GM12873 (cell line): ENCODE measurements around the gene MAP4K3.

ENCODE experiments used
- TF ChIP-seq, protein P1 (sequence below): IDR thresholded peaks from 2 replicates; pipeline ENCODE4 v1.5.1; 2012; ENCODE audit warnings: low read depth, mild to moderate bottlenecking, moderate library complexity, low read length, control low read depth; ENCODE audit not compliant: insufficient read depth; ENCODE audit errors: missing control alignments

MAP4K3 gene

DNA sequence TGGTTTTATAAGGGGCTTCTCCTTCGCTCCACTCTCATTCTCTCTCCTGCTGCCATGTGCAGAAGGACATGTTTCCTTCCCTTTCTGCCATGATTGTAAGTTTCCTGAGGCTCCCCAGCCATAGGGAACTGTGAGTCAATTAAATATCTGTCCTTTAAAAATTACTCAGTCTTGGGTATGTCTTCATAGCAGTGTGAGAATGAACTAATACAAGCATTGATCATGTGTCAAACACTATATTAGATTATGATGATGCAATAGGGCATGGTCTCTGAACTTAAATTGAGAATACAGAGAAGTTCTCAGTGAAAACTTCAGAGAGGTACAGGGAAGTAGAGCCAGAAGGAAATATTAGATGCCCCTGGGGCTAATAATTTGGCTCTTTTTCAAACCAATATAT, 5.9 kb upstream of the MAP4K3 start:
- TF ChIP-seq, protein P1, sequence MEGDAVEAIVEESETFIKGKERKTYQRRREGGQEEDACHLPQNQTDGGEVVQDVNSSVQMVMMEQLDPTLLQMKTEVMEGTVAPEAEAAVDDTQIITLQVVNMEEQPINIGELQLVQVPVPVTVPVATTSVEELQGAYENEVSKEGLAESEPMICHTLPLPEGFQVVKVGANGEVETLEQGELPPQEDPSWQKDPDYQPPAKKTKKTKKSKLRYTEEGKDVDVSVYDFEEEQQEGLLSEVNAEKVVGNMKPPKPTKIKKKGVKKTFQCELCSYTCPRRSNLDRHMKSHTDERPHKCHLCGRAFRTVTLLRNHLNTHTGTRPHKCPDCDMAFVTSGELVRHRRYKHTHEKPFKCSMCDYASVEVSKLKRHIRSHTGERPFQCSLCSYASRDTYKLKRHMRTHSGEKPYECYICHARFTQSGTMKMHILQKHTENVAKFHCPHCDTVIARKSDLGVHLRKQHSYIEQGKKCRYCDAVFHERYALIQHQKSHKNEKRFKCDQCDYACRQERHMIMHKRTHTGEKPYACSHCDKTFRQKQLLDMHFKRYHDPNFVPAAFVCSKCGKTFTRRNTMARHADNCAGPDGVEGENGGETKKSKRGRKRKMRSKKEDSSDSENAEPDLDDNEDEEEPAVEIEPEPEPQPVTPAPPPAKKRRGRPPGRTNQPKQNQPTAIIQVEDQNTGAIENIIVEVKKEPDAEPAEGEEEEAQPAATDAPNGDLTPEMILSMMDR = no peak

DNA sequence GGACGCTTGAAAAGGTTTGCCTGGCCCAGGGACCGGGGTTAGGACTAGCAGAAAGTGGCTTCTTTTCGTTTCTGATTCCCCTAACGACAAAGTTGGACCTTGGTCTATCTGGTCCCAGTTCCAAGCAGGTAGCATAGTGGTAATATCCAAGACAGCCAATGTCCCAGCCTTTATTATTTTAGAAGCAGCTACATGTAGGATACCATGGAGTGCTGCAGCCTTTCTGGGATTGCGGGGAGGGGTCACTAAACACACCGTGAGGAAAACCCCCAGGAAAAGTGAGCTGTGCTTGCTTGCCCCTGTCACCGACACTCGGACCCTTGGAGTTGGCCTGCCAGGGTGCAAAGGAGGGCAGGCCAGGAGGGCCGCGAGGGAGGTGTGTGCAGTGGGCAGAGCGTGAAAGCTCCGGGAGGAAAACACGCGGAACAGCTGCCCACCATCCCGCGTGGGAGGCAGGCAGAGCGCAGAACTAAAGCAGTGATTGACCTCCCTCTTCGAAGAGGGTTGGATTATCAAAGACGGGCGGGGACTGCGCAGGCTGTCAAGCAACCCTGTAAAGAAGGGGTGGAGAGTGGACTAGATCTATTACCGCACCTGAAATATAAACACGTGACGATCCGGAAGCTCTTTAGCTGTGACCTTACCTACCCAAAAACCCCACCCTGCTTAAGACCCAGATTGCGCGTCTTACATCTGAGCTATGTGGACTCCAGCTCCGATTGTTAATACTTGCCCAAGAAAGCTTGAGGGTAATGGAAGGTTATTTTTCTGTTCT, 624 bp upstream of the MAP4K3 start:
- TF ChIP-seq, protein P1 = no peak

DNA sequence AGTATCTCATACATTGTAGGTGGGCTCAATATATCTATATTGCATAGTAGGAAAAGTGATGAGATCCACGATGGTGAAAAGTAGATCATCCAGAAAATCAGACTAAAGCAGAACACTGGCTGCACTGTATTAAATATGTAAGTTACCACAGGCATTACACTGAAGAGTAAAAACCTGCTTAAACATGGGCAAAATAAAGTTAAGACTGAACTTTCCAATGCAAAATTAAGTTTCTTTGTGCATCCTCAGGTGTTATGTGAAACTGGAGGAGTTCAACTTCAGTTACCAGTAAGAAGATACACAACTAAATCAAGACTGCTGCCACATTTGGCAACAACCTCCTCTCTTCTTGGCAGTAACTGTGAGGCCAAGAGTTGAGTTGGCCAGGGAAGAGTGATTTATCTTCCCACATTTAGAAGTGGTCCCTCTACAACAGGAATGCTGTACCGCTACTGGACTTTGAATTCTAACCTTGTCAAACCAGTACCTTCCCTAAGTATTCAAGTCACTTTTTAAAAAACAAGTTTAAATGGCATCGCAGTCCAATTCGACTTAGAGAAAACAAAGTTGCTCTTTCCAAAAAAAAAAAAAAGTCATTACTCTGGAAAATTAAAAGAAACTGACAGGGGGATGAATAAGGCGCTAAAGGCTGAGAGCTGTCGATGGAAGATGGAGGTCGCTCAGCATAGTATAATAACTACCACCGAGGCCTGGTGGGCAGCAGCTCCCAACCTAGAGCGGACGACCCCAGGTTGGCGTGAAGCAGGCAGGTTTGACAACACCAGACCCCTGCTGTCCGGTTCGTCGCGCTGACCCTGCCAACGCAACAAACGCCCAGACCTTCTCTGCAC, 1.1 kb downstream of the MAP4K3 start:
- TF ChIP-seq, protein P1 = no peak

DNA sequence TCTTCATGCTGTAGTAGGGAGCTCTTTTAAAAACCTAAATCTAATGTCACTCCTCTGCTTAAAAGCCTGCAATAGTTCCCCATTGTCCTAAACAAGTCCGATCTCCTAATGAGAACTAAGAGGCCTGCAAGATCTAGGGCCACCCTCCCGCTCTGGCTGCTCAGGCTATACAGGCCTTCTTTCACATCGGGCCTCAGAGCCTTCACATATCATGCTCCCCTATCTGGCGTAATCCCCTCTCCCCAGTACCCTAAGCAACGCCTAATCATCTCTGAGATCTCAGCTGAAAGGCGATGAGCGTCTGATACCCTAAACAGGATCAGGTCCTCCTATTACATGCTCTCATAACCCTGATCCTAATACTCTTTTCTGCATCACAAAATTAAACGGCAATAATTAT, 1.9 kb downstream of the MAP4K3 start:
- TF ChIP-seq, protein P1 = no peak

DNA sequence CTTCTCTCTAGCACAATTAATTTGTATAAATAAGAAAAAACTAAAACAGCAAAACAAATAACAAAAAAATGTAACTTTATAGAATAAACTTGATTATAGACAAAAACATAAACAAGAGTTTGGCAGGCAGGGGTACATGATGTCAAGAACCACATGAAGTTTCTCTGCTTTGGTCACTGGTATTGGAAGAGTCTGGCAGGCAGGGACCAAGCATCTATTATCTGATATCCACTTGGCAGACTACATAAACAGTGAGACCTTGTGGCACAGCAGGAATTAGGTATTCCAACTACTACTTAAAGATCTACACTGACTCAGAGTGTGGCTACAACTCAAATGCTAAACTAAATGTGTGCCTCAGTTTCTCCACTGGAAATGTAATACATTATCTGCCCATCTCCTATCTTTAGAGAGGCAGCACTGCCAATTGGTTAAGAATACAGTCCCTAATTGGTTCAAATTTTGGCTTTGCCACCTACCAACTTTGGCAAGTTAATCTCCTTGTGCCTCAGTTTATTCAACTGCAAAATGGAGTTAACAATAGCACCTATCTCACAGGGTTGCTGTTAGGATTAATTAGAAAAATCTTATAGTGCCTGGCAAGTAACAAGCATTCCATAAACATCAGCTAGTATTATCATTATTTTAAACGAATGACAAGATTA, 2.7 kb downstream of the MAP4K3 start:
- TF ChIP-seq, protein P1 = no peak

DNA sequence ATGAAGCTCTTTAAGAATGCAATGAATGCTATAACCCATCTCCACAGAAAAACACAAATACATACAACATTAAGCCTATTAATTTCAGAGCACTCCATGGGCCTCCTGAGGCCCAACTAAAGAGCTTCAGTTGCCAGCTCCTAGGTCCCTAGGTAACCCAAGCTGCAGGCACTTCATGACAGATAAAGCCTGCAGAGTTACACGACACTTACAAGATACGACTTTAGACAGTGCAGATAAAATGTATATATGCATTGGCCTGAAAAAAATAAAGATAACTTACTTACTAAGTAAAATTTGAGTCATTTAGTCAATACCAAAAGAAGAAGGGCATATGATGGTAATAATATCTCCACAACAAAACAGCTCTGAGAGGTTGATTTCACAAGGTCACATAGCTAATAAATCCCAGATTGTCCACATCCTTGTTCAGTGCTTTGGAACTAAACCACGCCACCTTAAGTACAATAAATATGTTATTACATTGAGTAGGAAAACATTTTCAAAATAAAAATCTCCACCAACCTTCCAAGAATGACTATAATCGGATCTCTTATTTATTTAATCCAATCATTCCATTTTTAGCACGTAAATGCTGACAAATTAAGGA, 3.4 kb downstream of the MAP4K3 start:
- TF ChIP-seq, protein P1 = no peak

DNA sequence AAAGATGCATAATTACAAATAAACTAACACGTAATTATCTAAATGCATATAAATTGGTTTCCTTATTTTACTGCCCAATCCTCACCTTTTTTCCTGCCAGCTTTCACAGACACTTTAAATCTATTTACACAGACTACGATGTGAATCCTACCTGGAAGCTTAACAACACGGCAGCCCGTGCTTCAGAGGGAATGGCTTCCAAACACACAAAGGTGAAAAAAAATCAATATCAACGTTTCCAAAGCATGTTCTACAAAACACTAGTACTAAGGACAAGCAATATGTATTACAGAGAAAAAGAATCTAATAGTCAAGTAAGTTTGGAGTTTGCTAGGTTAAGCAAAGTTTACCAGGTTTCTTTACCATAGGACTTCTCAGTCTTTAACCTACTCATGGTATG, 4.4 kb downstream of the MAP4K3 start:
- TF ChIP-seq, protein P1 = no peak
